ENCODE data around the gene BPIFB6.

BPIFB6 gene

DNA sequence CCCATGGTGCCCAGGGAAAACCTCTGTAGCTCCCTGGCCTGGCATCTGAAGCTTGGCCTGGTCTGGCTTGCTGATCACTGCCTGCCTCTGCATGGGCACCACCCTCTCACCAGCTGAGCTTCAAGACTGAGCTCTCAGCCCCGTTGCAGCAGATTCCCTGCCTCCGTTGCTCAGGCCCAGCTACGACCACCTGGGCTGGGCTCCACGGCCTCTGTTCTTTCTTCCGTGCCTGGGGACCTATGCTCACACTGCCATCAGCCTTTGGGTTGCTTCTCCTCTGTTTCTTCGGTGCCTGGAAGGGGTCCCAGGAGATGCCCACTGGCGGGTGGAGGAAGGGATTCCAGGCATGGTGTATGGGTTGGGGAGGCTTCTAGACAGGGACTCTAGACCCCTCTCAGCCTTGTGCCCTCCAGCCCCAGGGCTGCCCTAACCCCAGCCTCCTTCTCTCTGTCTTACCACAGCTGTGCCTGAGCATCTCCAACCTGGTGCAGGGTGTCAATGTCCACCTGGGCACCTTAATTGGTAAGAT, 14.8 kb upstream of the BPIFB6 start:
- DNase-seq: no peak

GRCh38 chr20:33017542-33017941, 13.9 kb upstream of the BPIFB6 start:
- DNase-seq: no peak

- no peak for DNase-seq
These were observed 13.1 kb upstream of the BPIFB6 start for GRCh38 chr20:33018169-33018931.

- no peak for DNase-seq
These were observed 11.8 kb upstream of the BPIFB6 start for GRCh38 chr20:33019465-33020277.

GRCh38 chr20:33020278-33021161, 10.9 kb upstream of the BPIFB6 start:
- no peak for DNase-seq

- no peak for DNase-seq
These were observed 9.6 kb upstream of the BPIFB6 start for GRCh38 chr20:33021879-33022278.

GRCh38 chr20:33022289-33022688, 9.2 kb upstream of the BPIFB6 start:
- DNase-seq: no peak

DNA sequence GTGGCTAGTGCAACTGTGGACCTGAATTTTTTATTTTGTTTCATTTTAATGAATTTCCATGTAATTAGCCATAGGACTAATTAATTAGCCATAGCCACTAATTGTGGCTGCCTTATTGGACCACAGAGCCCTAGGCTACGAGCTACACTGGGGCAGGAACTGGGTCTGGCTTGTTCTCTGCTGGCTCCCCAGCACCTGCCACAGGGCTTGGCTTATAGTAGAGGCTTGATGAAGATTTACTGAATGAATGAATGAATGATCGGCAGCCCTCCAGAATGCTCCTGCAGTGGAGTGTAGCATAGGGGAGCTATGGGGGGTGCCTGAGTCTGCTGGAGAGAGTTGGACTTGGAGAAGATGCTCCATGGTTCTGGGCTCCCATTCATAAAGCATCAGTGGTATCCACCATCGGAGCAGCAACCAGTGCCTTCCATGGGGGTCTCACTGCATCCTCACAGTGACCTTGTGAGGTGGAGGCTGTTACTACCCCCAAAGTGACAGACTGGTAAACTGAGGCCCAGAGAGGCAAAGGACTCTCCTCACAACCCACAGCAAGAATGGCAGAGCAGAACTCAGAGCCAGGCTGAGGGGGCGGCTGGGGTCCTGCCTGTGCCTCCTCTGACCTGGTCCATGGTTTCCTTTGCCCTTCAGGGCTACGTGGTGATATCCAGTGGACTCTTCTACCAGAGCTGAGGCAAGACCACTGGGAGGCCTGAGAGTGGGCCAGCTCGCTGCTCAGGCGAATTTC, 8.6 kb upstream of the BPIFB6 start:
- no peak for DNase-seq

- no peak for DNase-seq
These were observed 7.8 kb upstream of the BPIFB6 start for GRCh38 chr20:33023439-33024242.

- DNase-seq: no peak
These were observed 7.2 kb upstream of the BPIFB6 start for GRCh38 chr20:33024243-33024560.

GRCh38 chr20:33024609-33025317, 6.7 kb upstream of the BPIFB6 start:
- no peak for DNase-seq

DNA sequence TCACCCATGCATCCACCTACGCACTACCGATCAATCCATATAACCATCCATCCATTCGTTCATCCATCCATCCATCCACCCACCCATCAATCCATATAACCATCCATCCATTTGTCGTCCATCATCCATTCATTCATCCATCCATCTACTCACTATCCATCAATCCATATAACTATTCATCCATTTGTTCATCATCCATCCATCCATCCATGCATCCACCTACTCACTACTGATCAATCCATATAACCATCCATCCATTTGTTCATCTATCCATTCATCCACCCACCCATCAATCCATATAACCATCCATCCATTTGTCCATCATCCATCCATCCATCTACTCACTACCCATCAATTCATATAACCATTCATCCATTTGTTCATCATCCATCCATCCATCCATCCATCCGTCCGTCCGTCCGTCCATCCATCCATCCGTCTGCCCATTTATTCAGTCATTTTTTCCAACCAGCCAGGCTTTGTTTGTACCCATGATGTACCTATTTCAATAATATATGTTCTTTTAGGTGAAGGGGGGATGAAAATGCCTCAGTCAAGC, 6.1 kb upstream of the BPIFB6 start:
- DNase-seq: no peak

- no peak for DNase-seq
These were observed 5.2 kb upstream of the BPIFB6 start for GRCh38 chr20:33026072-33026778.

DNA sequence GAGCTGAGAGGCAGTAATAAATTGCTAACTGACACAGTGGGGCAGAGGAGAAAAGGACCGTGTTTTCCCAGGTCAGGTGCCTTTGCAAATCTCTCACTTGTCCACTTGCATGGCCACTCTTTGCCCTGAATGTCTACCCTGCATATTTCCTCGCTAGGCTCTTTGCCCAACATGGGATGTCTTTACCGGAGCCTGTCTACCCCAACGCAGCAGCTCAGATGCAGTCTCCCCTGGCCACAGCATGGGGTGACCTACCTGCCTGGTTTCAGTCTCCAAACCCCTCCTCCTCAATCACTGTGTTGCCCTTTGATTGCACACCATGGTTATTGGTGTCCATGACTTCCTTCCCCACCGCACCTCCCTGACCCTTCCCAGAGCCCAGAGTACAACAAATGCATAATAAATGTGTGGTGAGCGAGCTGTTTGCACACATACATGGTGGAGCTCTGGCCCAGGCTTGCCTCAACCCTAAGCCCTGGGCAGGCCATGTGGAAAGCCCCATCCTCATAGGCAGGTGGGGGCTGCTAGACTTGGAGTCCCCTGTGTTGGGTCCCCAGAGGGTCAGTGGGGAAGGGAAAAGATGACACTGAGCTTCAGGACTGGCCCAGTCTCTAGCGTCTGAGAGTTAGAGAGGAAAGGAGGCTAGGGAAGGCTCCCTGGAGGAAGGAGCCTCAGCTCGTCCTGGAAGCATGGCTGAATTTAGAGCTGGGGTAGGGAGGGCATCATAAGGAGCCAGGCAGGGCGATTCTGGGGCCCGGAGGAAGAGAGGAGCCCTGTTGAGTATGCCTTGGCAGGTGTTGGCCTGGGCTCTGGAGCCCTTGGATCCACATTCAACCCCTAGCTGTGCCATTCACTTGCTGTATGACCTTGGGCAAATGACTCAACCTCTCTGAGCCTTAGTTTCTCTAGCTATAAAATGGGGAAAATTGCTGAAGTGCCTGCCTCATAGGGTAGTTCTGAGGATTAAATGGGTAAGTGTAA, 4.4 kb upstream of the BPIFB6 start:
- DNase-seq: no peak

DNA sequence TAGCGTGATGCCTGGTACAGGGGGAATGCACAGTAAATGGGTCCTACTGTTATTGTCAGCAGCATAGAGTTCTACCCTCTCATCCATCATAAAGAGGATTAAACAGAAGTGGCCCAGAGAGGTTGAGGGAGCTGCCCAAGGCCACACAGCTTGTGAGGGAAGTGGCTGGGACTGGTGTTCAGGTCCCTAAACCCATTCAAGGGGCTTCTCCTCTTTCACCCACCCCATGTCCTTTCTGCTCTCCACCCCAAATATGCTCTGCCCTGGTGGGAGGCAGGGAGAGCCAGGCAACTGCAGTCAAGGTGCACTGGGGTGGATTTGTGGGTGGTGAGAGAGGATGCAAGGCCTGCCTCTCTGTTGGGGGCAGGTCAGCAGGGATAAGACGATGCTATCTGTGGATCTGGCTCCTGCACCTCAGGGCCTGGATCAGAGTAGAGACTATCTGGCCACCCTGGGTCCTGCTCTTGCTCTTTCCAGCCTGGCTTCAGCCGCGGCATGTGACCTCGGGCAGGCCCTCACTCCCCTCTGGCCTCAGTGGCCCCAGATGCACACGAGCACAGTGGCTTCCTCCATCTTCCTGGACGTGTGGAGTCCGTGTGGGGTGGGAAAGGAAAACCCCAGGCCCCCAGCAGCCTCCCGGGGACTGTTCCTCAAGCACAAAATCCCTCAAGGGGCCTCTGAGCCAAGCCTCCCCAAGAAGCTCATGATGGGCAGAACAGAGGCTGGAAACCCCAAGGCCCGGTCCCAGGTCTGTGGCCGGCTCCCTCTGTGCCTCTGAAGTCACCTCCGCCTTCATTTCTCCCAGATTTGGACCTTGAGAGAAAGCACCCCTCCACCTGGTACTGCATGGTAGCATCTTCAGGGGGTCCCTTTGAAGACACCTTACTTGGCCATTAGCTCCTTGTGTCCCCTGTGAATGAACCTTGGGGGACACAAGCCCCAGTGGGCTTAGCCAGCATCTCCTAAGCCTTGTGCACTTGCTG, 3.4 kb upstream of the BPIFB6 start:
- no peak for DNase-seq

- DNase-seq: no peak
These were observed 2.6 kb upstream of the BPIFB6 start for GRCh38 chr20:33028875-33029274.

DNA sequence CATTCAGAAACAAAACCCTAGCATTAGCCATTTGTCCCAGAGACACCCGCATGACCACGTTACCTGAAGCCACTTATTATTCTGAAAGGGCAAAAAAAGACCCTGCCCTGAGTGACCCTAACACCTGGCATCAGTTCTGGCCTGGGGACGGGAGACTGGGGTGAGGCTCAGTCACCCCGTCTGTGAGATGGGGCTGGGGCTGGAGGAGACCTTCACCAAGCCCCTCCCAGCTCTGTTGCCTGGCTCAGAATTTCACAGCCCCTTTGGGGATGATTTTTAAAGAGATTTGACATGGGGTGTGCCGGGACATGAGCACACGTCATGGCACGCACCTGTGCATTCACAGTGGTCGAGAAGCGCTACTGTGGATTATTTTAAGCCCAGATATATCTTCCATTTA, 1.4 kb upstream of the BPIFB6 start:
- no peak for DNase-seq
